Natural killer cell (primary cell): Measurements from ENCODE around the gene PPP1R14B. TPM values are rescaled to one million over a fixed set of nuclear protein-coding genes. Genes with fewer than 3 reads are reported as not detected.

Experiments
- ATAC-seq, 3 donors: fragments of 150-1000 bp in 2 of 3; fragments of 200-7000 bp in 1 of 3; cut with Tn5 transposase; 1 replicate in 1 of 3; 2 replicates in 2 of 3; pipeline ENCODE4 v1.10.0; 2021; ENCODE audit warnings: mild to moderate bottlenecking in 2 of 3, moderate library complexity in 2 of 3
- DNase-seq, 2 donors: peaks; one replicate each; pipeline versions ENCODE4 v3.0.0 to v3.0.0-alpha.2; 2013 to 2021; ENCODE audit warnings: mixed read lengths in 1 of 2
- H3K27ac ChIP-seq: one replicate; pipeline ENCODE4 v1.5.1; 2013; ENCODE audit warnings: mild to moderate bottlenecking, low read length
- H3K27me3 ChIP-seq: one replicate; pipeline ENCODE4 v1.6.1; 2013; ENCODE audit warnings: low read length; ENCODE audit not compliant: control insufficient read depth, insufficient read depth
- H3K36me3 ChIP-seq: one replicate; pipeline ENCODE4 v1.6.1; 2013; ENCODE audit warnings: low read length; ENCODE audit not compliant: control insufficient read depth, insufficient read depth
- H3K4me1 ChIP-seq: one replicate; pipeline ENCODE4 v1.6.1; 2013; ENCODE audit warnings: low read length; ENCODE audit not compliant: control insufficient read depth, insufficient read depth
- H3K4me3 ChIP-seq: one replicate; pipeline ENCODE4 v1.5.1; 2013; ENCODE audit warnings: low read length
- H3K9me3 ChIP-seq: one replicate; pipeline ENCODE4 v1.6.1; 2013; ENCODE audit warnings: low read length; ENCODE audit not compliant: control insufficient read depth, insufficient read depth
- H3K27ac Mint-ChIP-seq, 2 donors: one replicate each; pipeline ENCODE4 v1.8.0; 2022; ENCODE audit warnings: mild to moderate bottlenecking in 2 of 2, mixed read lengths in 2 of 2, moderate library complexity in 1 of 2
- H3K27me3 Mint-ChIP-seq, 2 donors: one replicate each; pipeline ENCODE4 v1.8.0; 2022; ENCODE audit warnings: low read depth in 2 of 2, mixed read lengths in 2 of 2
- H3K36me3 Mint-ChIP-seq: one replicate; pipeline ENCODE4 v1.8.0; 2022; ENCODE audit warnings: mixed read lengths
- H3K4me1 Mint-ChIP-seq, 2 donors: one replicate each; pipeline ENCODE4 v1.8.0; 2022; ENCODE audit warnings: mixed read lengths in 2 of 2
- H3K4me3 Mint-ChIP-seq: one replicate; pipeline ENCODE4 v1.8.0; 2022; ENCODE audit warnings: mild to moderate bottlenecking, moderate library complexity, mixed read lengths
- H3K9me3 Mint-ChIP-seq, 2 donors: one replicate each; pipeline ENCODE4 v1.8.0; 2022; ENCODE audit warnings: mixed read lengths in 2 of 2
- WGBS: methylation state at CpG from one replicate; pipeline ENCODE4 v1.1.7; 2013; ENCODE audit warnings: missing lambda C conversion rate; ENCODE audit not compliant: insufficient coverage; 5-methylcytosine and 5-hydroxymethylcytosine counted together
- intact Hi-C: fragments of 100-400 bp; cut with micrococcal nuclease; formaldehyde crosslinking; loops from one replicate; pipeline ENCODE4 v1.14.2; 2022
- total RNA-seq, 4 donors: library from RNA; stranded (reverse); fragments of 120-200 nt in 1 of 4; gene quantifications; one replicate each; pipeline versions ENCODE4 v1.2.3 to v1.2.4, GENCODE V29; 2013 to 2022
- TF ChIP-seq, protein P1 (sequence below): fragments of 200-600 bp; IDR thresholded peaks from one replicate; pipeline ENCODE4 v1.8.0; 2022; ENCODE audit warnings: antibody characterized with exemption

PPP1R14B gene
- total RNA-seq, 3 donors from 2014 or later (not counting 1 experiment from before 2014, with no cell fraction given) = 16.9 to 21.3 (median 21.0) TPM

GRCh38 chr11:64235437-64236161, 11.1 kb downstream of the PPP1R14B start:
- Mint-ChIP-seq H3K27me3 (no peaks in the 10 kb centered on the region), H3K27ac (peak overlapping the region; percentile 59 to 71), H3K4me3 (peak overlapping the region; percentile 84), H3K9me3 (no peaks in the 10 kb centered on the region), H3K4me1 (peaks cover 11 to 27% of the 10 kb centered on the region in 2 donors), H3K36me3 (no peaks in the 10 kb centered on the region)
- WGBS = 95% methylated on average over 12 of the region's 12 CpGs
- ATAC-seq (no peak), DNase-seq (no peak)
- TF ChIP-seq, protein P1, sequence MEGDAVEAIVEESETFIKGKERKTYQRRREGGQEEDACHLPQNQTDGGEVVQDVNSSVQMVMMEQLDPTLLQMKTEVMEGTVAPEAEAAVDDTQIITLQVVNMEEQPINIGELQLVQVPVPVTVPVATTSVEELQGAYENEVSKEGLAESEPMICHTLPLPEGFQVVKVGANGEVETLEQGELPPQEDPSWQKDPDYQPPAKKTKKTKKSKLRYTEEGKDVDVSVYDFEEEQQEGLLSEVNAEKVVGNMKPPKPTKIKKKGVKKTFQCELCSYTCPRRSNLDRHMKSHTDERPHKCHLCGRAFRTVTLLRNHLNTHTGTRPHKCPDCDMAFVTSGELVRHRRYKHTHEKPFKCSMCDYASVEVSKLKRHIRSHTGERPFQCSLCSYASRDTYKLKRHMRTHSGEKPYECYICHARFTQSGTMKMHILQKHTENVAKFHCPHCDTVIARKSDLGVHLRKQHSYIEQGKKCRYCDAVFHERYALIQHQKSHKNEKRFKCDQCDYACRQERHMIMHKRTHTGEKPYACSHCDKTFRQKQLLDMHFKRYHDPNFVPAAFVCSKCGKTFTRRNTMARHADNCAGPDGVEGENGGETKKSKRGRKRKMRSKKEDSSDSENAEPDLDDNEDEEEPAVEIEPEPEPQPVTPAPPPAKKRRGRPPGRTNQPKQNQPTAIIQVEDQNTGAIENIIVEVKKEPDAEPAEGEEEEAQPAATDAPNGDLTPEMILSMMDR = no peak
- intact Hi-C loops = no loop called here
- H3K4me1 ChIP-seq = peaks cover 66% of the 10 kb centered on the region
- H3K36me3 ChIP-seq = peaks cover 5% of the 10 kb centered on the region
- H3K9me3 ChIP-seq = no peaks in the 10 kb centered on the region
- H3K27me3 ChIP-seq = no peaks in the 10 kb centered on the region
- H3K27ac ChIP-seq = peak overlapping the region; percentile 53
- peak overlapping the region; percentile 53 for H3K4me3 ChIP-seq

DNA sequence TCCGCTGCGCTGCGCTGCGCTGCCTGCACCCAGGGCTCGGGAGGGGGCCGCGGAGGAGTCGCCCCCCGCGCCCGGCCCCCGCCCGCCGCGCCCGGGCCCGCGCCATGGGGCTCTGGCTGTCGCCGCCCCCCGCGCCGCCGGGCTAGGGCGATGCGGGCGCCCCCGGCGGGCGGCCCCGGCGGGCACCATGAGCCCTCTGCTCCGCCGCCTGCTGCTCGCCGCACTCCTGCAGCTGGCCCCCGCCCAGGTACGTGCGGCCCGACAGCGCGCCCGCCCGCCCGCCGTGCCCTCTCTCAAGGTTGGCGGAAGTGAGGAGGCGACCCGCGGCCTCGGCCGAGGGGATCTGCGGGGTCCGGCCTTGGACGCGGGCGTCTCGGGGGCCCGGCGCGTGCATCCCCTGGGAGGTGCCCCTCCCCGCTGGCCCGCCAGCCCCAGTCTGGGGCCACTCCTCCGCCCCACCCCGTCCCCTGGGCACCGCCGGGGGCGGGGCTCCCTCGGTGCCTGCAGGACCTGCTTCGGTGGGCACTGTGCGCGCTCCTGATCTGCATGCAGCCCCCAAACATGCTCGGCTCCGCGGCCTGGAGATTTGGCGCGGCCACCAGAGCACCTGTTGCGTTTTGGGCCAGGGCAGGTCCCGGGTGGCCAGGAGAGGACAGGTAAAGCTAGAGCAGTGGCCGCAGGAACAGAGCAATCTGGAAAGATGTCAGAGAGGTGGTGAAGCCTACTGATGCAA, 11.9 kb downstream of the PPP1R14B start:
- Mint-ChIP-seq H3K27ac (peak overlapping the region; percentile 59 to 71), H3K9me3 (no peaks in the 10 kb centered on the region)
- intact Hi-C loops = no loop called here

DNA sequence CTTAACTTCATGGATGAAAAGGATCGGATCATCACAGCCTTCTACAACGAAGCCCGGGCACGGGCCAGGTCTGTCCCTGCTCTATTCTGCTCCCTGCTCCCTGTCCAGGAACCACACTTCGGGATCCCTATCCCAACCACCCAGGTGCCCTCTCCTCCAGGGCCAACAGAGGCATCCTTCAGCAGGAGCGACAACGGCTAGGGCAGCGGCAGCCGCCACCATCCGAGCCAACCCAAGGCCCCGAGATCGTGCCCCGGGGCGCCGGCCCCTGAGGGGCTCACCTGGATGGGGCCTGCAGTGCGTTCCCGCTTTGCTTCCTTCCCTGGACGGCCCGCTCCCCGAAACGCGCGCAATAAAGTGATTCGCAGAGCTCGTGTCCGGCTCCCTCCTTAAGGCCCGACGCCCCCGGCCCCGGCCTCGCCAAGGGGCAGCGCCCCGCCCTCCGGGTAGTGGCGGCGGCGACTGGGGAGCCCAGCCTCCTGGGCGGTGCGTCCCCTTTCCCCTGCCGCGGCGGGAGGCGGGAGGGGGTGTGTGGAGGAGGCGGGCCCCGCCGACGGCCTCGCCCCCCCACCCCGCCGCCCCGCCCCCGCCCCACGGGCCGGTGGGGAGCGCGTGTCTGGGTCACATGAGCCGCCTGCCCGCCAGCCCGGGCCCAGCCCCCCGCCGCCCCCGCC, 12.7 kb downstream of the PPP1R14B start, which contains the start of gene VEGFB:
Gene VEGFB (plus strand): TSS at position 672 of the 674 bp plus-strand sequence. CDS start 250 bp downstream, outside the sequence.
- H3K9me3 ChIP-seq = no peaks in the 10 kb centered on the region
- no peaks in the 10 kb centered on the region for H3K27me3 ChIP-seq
- H3K4me3 ChIP-seq = peak within 1 kb of the TSS; percentile 53
- peak within 1 kb of the TSS; percentile 53 for H3K27ac ChIP-seq
- H3K9me3 Mint-ChIP-seq = no peaks in the 10 kb centered on the region
- TF ChIP-seq, protein P1 = no peak
- peak; percentile 61 to 84 for DNase-seq
- peaks cover 5% of the 10 kb centered on the region for H3K36me3 ChIP-seq
- intact Hi-C loops = no loop called here
- peaks cover 13 to 33% of the 10 kb centered on the region in 2 donors for H3K4me1 Mint-ChIP-seq
- H3K27ac Mint-ChIP-seq = peak within 1 kb of the TSS; percentile 65 to 93
- ATAC-seq = peak; percentile 58 to 77 (median 70)
- H3K4me1 ChIP-seq = peaks cover 67% of the 10 kb centered on the region
- 8% methylated on average over 58 of the region's 62 CpGs for WGBS
- peak within 1 kb of the TSS; percentile 84 for H3K4me3 Mint-ChIP-seq
- H3K36me3 Mint-ChIP-seq = no peaks in the 10 kb centered on the region
- H3K27me3 Mint-ChIP-seq = no peaks in the 10 kb centered on the region

More for the DNA sequence above, 11.9 kb downstream of the PPP1R14B start:
- H3K4me3 Mint-ChIP-seq = peak overlapping the region; percentile 84
- no peaks in the 10 kb centered on the region for H3K9me3 ChIP-seq
- peak overlapping the region; percentile 53 for H3K4me3 ChIP-seq
- DNase-seq = peak; percentile 55 to 81
- H3K4me1 Mint-ChIP-seq = peaks cover 11 to 26% of the 10 kb centered on the region in 2 donors
- WGBS = under 1% methylated on average over 80 of the region's 80 CpGs
- ATAC-seq = peak; percentile 55 to 67 (median 55)
- H3K4me1 ChIP-seq = peaks cover 66% of the 10 kb centered on the region
- TF ChIP-seq, protein P1 = no peak
- no peaks in the 10 kb centered on the region for H3K27me3 ChIP-seq
- peaks cover 5% of the 10 kb centered on the region for H3K36me3 ChIP-seq
- H3K36me3 Mint-ChIP-seq = no peaks in the 10 kb centered on the region
- no peaks in the 10 kb centered on the region for H3K27me3 Mint-ChIP-seq
- H3K27ac ChIP-seq = peak overlapping the region; percentile 53
